NCI-H460 (cell line): ENCODE data around the gene HDAC4. TPM values are rescaled to one million over a fixed set of nuclear protein-coding genes. Genes with fewer than 3 reads are reported as not detected.

Experiments used
- DNase-seq: peaks from one replicate; pipeline ENCODE4 v3.0.0-alpha.2; 2016; ENCODE audit warnings: low read depth; ENCODE audit errors: extremely low read depth
- total RNA-seq: library from RNA; depleted of rRNA; stranded (reverse); fragments of >200 nt; shearing (Covaris generic); gene quantifications from 2 replicates; pipeline ENCODE4 v1.2.3, GENCODE V29; 2014

HDAC4 gene
- total RNA-seq, 1 experiment from 2014 or later: 21.0 TPM

- DNase-seq: no peak
These were observed 306.9 kb downstream of the HDAC4 start for GRCh38 chr2:239093952-239094351.

- no peak for DNase-seq
These were observed 307.3 kb downstream of the HDAC4 start for GRCh38 chr2:239093542-239093941.

- no peak for DNase-seq
These were observed 308.1 kb downstream of the HDAC4 start for GRCh38 chr2:239092571-239093294.

GRCh38 chr2:239089884-239090283 is 310.9 kb downstream of the HDAC4 start:
- no peak for DNase-seq

- no peak for DNase-seq
These were observed 313.6 kb downstream of the HDAC4 start for GRCh38 chr2:239087046-239087710.

- DNase-seq: no peak
These were observed 314.3 kb downstream of the HDAC4 start for GRCh38 chr2:239086325-239087020.

GRCh38 chr2:239085201-239085992 is 315.4 kb downstream of the HDAC4 start:
- no peak for DNase-seq

- DNase-seq: no peak
These were observed 316.8 kb downstream of the HDAC4 start for GRCh38 chr2:239084007-239084406.

GRCh38 chr2:239082425-239082824 is 318.4 kb downstream of the HDAC4 start:
- DNase-seq: no peak

- DNase-seq: no peak
These were observed 319.2 kb downstream of the HDAC4 start for GRCh38 chr2:239081622-239082021.

GRCh38 chr2:239081046-239081445 is 319.8 kb downstream of the HDAC4 start:
- DNase-seq: no peak

GRCh38 chr2:239079671-239080294 is 321.0 kb downstream of the HDAC4 start:
- DNase-seq: no peak

- DNase-seq: no peak
These were observed 322.5 kb downstream of the HDAC4 start for GRCh38 chr2:239078128-239078924.

GRCh38 chr2:239077260-239077659 is 323.6 kb downstream of the HDAC4 start:
- DNase-seq: no peak

- DNase-seq: peak; percentile 91
These were observed 324.7 kb downstream of the HDAC4 start for GRCh38 chr2:239075918-239076758.

- no peak for DNase-seq
These were observed 326.9 kb downstream of the HDAC4 start for GRCh38 chr2:239073745-239074530.

GRCh38 chr2:239073270-239073669 is 327.6 kb downstream of the HDAC4 start:
- no peak for DNase-seq

GRCh38 chr2:239072786-239073185 is 328.0 kb downstream of the HDAC4 start:
- no peak for DNase-seq
